Stimulated activated memory B cell treated with anti-CD40 and anti-IgM and Interleukin-4, amounts not matched to agents 10 μg/mL and 1 μg/mL and 100 μg/mL, for 72 hours (primary cell): ENCODE measurements around the gene ERBB4.
"Not testable (repeated sequence)": the region's sequence is repeated elsewhere in the genome, so short reads cannot be mapped to it uniquely, and the experiment has no call there.

Experiments
- ATAC-seq: fragments of 150-1000 bp; cut with Tn5 transposase; 2 replicates; pipeline ENCODE4 v1.10.0; 2021
- H3K27ac Mint-ChIP-seq: one replicate; pipeline ENCODE4 v1.8.0; 2022; ENCODE audit warnings: mild to moderate bottlenecking, mixed read lengths
- H3K27me3 Mint-ChIP-seq: one replicate; pipeline ENCODE4 v1.8.0; 2022; ENCODE audit warnings: mixed read lengths
- H3K36me3 Mint-ChIP-seq: one replicate; pipeline ENCODE4 v1.8.0; 2022; ENCODE audit warnings: mixed read lengths
- H3K4me1 Mint-ChIP-seq: one replicate; pipeline ENCODE4 v1.8.0; 2022; ENCODE audit warnings: mixed read lengths
- H3K4me3 Mint-ChIP-seq: one replicate; pipeline ENCODE4 v1.8.0; 2022; ENCODE audit warnings: mild to moderate bottlenecking, moderate library complexity, mixed read lengths
- H3K9me3 Mint-ChIP-seq: one replicate; pipeline ENCODE4 v1.8.0; 2022; ENCODE audit warnings: mixed read lengths

Gene ERBB4

DNA sequence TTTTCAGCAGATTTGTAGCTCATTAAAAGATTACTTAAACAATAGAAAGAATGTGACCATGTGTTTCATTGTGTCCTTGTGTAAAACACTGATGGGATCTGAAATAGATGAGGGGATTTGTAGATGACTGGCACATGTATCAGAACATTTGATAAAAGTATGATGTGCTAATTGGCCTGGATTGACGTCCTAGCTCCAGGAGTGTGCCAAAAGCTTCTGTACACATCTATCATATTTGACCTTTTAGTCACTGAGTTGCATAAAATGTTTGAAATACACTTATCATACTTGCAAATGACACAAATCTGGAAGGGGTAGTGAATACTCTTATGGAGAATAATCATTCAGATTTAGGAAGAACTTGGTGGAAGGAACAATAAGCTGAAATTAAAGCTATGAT is 778.5 kb downstream of the ERBB4 start:
- H3K4me1 Mint-ChIP-seq: no peaks in the 10 kb centered on the region
- no peaks in the 10 kb centered on the region for H3K27me3 Mint-ChIP-seq
- no peak overlapping the region for H3K4me3 Mint-ChIP-seq
- no peak overlapping the region for H3K27ac Mint-ChIP-seq
- ATAC-seq: no peak
- H3K9me3 Mint-ChIP-seq: peaks cover 4% of the 10 kb centered on the region
- H3K36me3 Mint-ChIP-seq: no peaks in the 10 kb centered on the region

GRCh38 chr2:211756266-211756665 is 782.3 kb downstream of the ERBB4 start:
- no peaks in the 10 kb centered on the region for H3K9me3 Mint-ChIP-seq
- H3K27me3 Mint-ChIP-seq: no peaks in the 10 kb centered on the region
- no peak overlapping the region for H3K27ac Mint-ChIP-seq
- no peaks in the 10 kb centered on the region for H3K36me3 Mint-ChIP-seq
- ATAC-seq: no peak
- no peaks in the 10 kb centered on the region for H3K4me1 Mint-ChIP-seq
- no peak overlapping the region for H3K4me3 Mint-ChIP-seq

GRCh38 chr2:211755187-211755586 is 783.4 kb downstream of the ERBB4 start:
- Mint-ChIP-seq H3K27ac (no peak overlapping the region), H3K4me3 (no peak overlapping the region), H3K4me1 (no peaks in the 10 kb centered on the region), H3K36me3 (no peaks in the 10 kb centered on the region), H3K27me3 (no peaks in the 10 kb centered on the region), H3K9me3 (no peaks in the 10 kb centered on the region)
- ATAC-seq: no peak

DNA sequence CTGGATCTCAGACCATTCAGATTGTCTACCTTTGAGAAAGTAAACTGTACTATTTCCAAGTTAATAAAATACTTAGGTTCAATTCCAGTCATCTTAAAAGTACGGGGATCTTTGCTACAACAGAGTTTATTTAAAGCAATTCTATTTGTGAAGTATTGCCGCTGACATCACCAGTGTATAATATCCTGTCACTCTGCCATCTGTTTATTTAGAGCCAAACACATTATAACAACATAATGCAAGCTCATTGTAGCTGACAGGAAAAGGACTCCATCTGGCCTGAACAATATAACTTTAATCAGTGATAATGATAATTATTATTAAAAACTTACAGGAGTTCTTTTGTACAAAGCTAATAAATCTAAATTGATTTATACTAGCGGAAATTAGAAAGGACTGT is 786.8 kb downstream of the ERBB4 start:
- Mint-ChIP-seq H3K4me1 (no peaks in the 10 kb centered on the region), H3K36me3 (no peaks in the 10 kb centered on the region), H3K4me3 (no peak overlapping the region), H3K27me3 (no peaks in the 10 kb centered on the region), H3K9me3 (no peaks in the 10 kb centered on the region), H3K27ac (no peak overlapping the region)
- ATAC-seq: no peak

DNA sequence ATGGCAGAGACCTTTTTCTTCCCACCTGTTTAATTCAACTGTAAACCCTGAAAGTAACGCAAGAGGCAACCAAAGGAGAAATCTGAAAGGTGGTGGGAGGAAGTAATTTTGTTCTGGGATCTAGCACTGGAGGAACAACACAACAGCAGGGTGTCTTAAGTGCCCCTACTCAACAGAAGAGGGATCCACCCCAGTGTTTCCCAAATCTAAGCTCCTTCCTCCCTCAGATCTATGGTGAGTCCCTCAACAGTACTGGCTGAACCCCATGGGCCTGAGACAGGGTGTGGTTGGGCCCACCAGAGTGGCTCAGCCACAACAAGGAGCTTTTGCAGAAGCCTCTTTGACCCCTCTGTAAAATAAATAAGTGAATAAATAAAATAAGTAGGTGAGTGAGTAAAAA is 790.3 kb downstream of the ERBB4 start:
- Mint-ChIP-seq H3K4me3 (no peak overlapping the region), H3K9me3 (no peaks in the 10 kb centered on the region), H3K27ac (no peak overlapping the region), H3K36me3 (no peaks in the 10 kb centered on the region), H3K27me3 (no peaks in the 10 kb centered on the region), H3K4me1 (no peaks in the 10 kb centered on the region)
- no peak for ATAC-seq

- no peaks in the 10 kb centered on the region for H3K36me3 Mint-ChIP-seq
- no peak overlapping the region for H3K4me3 Mint-ChIP-seq
- no peak overlapping the region for H3K27ac Mint-ChIP-seq
- H3K9me3 Mint-ChIP-seq: no peaks in the 10 kb centered on the region
- no peaks in the 10 kb centered on the region for H3K27me3 Mint-ChIP-seq
- ATAC-seq: no peak
- no peaks in the 10 kb centered on the region for H3K4me1 Mint-ChIP-seq
Measured at GRCh38 chr2:211745295-211746097, 793.1 kb downstream of the ERBB4 start.

GRCh38 chr2:211744379-211744778 is 794.2 kb downstream of the ERBB4 start:
- no peak overlapping the region for H3K4me3 Mint-ChIP-seq
- H3K36me3 Mint-ChIP-seq: no peaks in the 10 kb centered on the region
- no peaks in the 10 kb centered on the region for H3K27me3 Mint-ChIP-seq
- no peak overlapping the region for H3K27ac Mint-ChIP-seq
- H3K4me1 Mint-ChIP-seq: no peaks in the 10 kb centered on the region
- no peaks in the 10 kb centered on the region for H3K9me3 Mint-ChIP-seq
- no peak for ATAC-seq

DNA sequence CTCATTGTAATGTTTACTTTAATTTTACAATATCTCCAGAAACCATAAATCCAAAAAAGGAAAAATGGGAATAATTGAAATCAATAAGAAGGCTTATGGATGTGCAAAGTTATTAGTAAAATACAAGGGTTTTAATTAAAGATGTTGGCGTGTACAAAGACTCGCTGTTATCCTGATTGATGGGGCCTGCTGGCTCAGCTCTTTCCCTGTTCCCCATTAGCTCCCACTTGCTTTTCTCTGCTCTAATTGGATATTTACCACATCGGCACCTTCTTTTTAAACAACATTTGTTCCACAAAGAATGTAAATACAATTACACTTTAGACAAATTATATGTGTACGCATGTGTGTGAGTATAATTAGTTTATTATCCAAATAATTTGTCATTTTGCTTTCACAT is 796.6 kb downstream of the ERBB4 start:
- Mint-ChIP-seq H3K36me3 (no peaks in the 10 kb centered on the region), H3K4me1 (no peaks in the 10 kb centered on the region), H3K27me3 (no peaks in the 10 kb centered on the region), H3K27ac (no peak overlapping the region), H3K9me3 (no peaks in the 10 kb centered on the region), H3K4me3 (no peak overlapping the region)
- no peak for ATAC-seq

GRCh38 chr2:211737282-211737681 is 801.3 kb downstream of the ERBB4 start:
- Mint-ChIP-seq H3K4me3 (no peak overlapping the region), H3K27ac (no peak overlapping the region)
- ATAC-seq: no peak

DNA sequence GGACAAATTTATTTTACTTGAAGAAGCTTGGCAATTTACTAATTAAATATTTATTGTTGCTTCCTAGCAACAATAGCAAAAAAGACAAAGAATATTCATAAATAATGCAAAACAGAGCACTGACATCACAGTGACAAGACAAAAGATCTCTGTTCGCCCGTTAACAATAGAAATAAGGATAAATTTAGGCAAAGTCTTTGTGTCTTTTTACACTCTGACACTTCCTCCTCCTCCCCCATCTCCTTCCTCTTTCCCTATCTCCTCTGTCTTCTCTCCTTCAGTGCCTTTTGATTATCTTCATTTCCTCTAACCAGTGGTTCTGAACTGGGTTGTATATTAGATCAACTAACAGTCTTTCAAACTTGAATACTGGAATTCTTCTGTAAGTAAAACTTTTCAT is 808.4 kb downstream of the ERBB4 start:
- Mint-ChIP-seq H3K4me3 (no peak overlapping the region), H3K27me3 (no peaks in the 10 kb centered on the region), H3K36me3 (no peaks in the 10 kb centered on the region), H3K4me1 (no peaks in the 10 kb centered on the region), H3K9me3 (no peaks in the 10 kb centered on the region), H3K27ac (no peak overlapping the region)
- no peak for ATAC-seq

More at GRCh38 chr2:211737282-211737681, 801.3 kb downstream of the ERBB4 start:
- H3K9me3 Mint-ChIP-seq: no peaks in the 10 kb centered on the region
- no peaks in the 10 kb centered on the region for H3K36me3 Mint-ChIP-seq
- H3K4me1 Mint-ChIP-seq: no peaks in the 10 kb centered on the region
- no peaks in the 10 kb centered on the region for H3K27me3 Mint-ChIP-seq

DNA sequence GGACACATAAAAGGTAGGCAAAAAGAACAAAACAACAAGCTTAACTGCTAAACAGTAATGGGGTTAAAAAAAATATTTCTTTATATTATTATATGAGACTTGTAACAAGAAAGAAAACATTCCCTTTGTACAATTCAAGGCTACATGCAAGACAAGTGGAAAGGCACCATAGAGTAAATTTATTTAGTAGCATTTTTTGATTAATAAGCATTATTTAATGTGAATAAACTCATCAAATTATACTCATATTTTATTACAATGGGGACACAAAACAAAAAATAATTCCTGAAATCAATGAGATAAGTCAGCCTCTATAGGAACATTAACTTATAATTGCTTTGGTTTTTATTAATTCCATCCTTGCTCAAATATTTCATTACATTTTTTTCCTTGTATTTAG is 809.2 kb downstream of the ERBB4 start:
- no peak for ATAC-seq

GRCh38 chr2:211724933-211725332 is 813.7 kb downstream of the ERBB4 start:
- no peak overlapping the region for H3K27ac Mint-ChIP-seq
- ATAC-seq: no peak
- no peaks in the 10 kb centered on the region for H3K4me1 Mint-ChIP-seq
- H3K36me3 Mint-ChIP-seq: no peaks in the 10 kb centered on the region
- no peak overlapping the region for H3K4me3 Mint-ChIP-seq
- H3K9me3 Mint-ChIP-seq: no peaks in the 10 kb centered on the region
- H3K27me3 Mint-ChIP-seq: no peaks in the 10 kb centered on the region

More for the DNA sequence above, 809.2 kb downstream of the ERBB4 start:
- Mint-ChIP-seq H3K9me3 (no peaks in the 10 kb centered on the region), H3K4me3 (no peak overlapping the region), H3K4me1 (no peaks in the 10 kb centered on the region), H3K36me3 (no peaks in the 10 kb centered on the region), H3K27me3 (no peaks in the 10 kb centered on the region), H3K27ac (no peak overlapping the region)

DNA sequence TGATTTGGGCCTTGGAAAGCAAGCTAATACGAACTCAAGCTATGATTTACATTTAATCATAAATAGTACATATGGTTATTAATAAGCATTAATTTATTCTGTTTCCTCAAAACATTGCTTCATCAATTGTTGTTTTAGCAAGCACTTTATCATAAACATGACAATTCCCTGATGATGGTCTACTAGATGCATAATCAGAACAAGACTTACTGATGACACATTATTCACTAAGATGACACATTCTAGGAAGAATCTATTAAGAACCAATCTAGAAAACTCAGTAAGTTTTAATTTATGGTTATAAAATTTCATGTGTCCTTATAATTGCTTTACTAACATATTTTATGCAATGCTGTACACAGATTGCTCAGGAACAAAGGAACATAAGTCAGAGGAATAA is 815.2 kb downstream of the ERBB4 start:
- no peaks in the 10 kb centered on the region for H3K27me3 Mint-ChIP-seq
- H3K9me3 Mint-ChIP-seq: no peaks in the 10 kb centered on the region
- ATAC-seq: no peak
- no peaks in the 10 kb centered on the region for H3K4me1 Mint-ChIP-seq
- H3K36me3 Mint-ChIP-seq: no peaks in the 10 kb centered on the region
- H3K4me3 Mint-ChIP-seq: no peak overlapping the region
- no peak overlapping the region for H3K27ac Mint-ChIP-seq

GRCh38 chr2:211722928-211723327 is 815.7 kb downstream of the ERBB4 start:
- Mint-ChIP-seq H3K27ac (no peak overlapping the region), H3K4me3 (no peak overlapping the region), H3K9me3 (no peaks in the 10 kb centered on the region), H3K27me3 (no peaks in the 10 kb centered on the region), H3K4me1 (no peaks in the 10 kb centered on the region), H3K36me3 (no peaks in the 10 kb centered on the region)
- no peak for ATAC-seq

GRCh38 chr2:211721874-211722273 is 816.7 kb downstream of the ERBB4 start:
- not testable (repeated sequence) for H3K27me3 Mint-ChIP-seq, ATAC-seq, H3K4me3 Mint-ChIP-seq, H3K27ac Mint-ChIP-seq, H3K36me3 Mint-ChIP-seq, H3K9me3 Mint-ChIP-seq, H3K4me1 Mint-ChIP-seq

GRCh38 chr2:211709389-211709788 is 829.2 kb downstream of the ERBB4 start:
- no peak for ATAC-seq
- no peaks in the 10 kb centered on the region for H3K4me1 Mint-ChIP-seq
- no peaks in the 10 kb centered on the region for H3K9me3 Mint-ChIP-seq
- no peak overlapping the region for H3K4me3 Mint-ChIP-seq
- H3K27me3 Mint-ChIP-seq: no peaks in the 10 kb centered on the region
- H3K27ac Mint-ChIP-seq: no peak overlapping the region
- H3K36me3 Mint-ChIP-seq: no peaks in the 10 kb centered on the region
